NCI-H2029 (cell line): ENCODE data around the gene ARHGEF12.

Source experiments
- DNase-seq: peaks from one replicate; lab custom pipeline; 2025; lab: John Stamatoyannopoulos, UW

ARHGEF12 gene

GRCh38 chr11:120335908-120336640, at the start of gene ARHGEF12:
TSS of gene ARHGEF12 (plus strand) at chr11:120336413. CDS start at chr11:120337244, 831 bp downstream.
- DNase-seq = peak; percentile 94

- no peak for DNase-seq
These were observed 48.2 kb upstream of the ARHGEF12 start for GRCh38 chr11:120288021-120288420.

GRCh38 chr11:120289426-120289825, 46.8 kb upstream of the ARHGEF12 start:
- no peak for DNase-seq

- no peak for DNase-seq
These were observed 45.3 kb upstream of the ARHGEF12 start for GRCh38 chr11:120290956-120291355.

GRCh38 chr11:120293038-120293800, 43.0 kb upstream of the ARHGEF12 start:
- DNase-seq = no peak

GRCh38 chr11:120294096-120294495, 42.1 kb upstream of the ARHGEF12 start:
- no peak for DNase-seq

GRCh38 chr11:120295099-120295498, 41.1 kb upstream of the ARHGEF12 start:
- DNase-seq = no peak

- no peak for DNase-seq
These were observed 39.7 kb upstream of the ARHGEF12 start for GRCh38 chr11:120296554-120296953.

- DNase-seq = no peak
These were observed 37.8 kb upstream of the ARHGEF12 start for GRCh38 chr11:120298461-120298860.

- peak; percentile 90 for DNase-seq
These were observed 34.0 kb upstream of the ARHGEF12 start for GRCh38 chr11:120302001-120302805.

- DNase-seq = peak; percentile 74
These were observed 33.1 kb upstream of the ARHGEF12 start for GRCh38 chr11:120303004-120303637.

GRCh38 chr11:120304526-120304925, 31.7 kb upstream of the ARHGEF12 start:
- DNase-seq = no peak

GRCh38 chr11:120305286-120305685, 30.9 kb upstream of the ARHGEF12 start:
- DNase-seq = no peak

GRCh38 chr11:120306519-120307242, 29.5 kb upstream of the ARHGEF12 start:
- no peak for DNase-seq

- DNase-seq = no peak
These were observed 28.7 kb upstream of the ARHGEF12 start for GRCh38 chr11:120307476-120307875.

- no peak for DNase-seq
These were observed 28.1 kb upstream of the ARHGEF12 start for GRCh38 chr11:120308081-120308480.

- no peak for DNase-seq
These were observed 25.3 kb upstream of the ARHGEF12 start for GRCh38 chr11:120310870-120311269.

GRCh38 chr11:120314861-120315260, 21.4 kb upstream of the ARHGEF12 start:
- DNase-seq = no peak

GRCh38 chr11:120316880-120317688, 19.1 kb upstream of the ARHGEF12 start:
- peak; percentile 37 for DNase-seq

- no peak for DNase-seq
These were observed 18.3 kb upstream of the ARHGEF12 start for GRCh38 chr11:120317689-120318480.
